GM19043 (cell line): Measurements from ENCODE around the gene AKT1S1.

Experiments used
- ATAC-seq: cut with Tn5 transposase; IDR thresholded peaks from one replicate; pipeline ENCODE4 v1.9.1; 2021; ENCODE audit warnings: low read depth; ENCODE audit not compliant: unreplicated experiment

The AKT1S1 gene

DNA sequence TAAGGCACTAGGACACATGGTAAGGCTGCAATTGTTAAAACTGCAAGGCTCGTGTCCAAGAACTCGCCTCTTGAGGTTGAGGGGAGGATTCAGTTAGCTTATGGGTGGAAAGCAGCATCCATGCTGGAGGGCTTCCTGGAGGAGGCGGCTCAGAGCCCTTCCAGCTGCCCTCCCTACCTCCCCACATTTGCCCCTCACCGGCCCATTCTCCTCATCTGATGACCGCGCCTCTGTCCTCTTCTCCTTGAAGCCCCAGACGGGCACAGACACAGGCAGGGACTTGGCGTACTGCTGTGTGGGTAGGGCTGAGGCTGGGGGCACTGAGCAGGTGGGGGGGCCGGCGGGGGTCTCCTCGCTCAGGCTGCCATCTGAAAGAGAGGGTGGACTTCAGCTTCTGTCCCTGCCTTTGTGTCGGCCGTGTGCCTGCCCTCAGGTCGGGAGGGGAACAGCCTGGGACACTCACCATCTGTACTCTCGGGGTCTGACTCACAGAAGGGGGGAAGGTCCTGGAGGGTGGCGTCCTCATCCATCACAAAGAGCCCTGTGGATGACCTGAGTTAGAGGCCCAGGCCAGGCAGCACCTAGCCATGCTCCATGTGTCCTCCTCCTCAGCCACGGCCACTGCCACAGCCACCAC, 5.7 kb downstream of the AKT1S1 start:
- no peak for ATAC-seq

DNA sequence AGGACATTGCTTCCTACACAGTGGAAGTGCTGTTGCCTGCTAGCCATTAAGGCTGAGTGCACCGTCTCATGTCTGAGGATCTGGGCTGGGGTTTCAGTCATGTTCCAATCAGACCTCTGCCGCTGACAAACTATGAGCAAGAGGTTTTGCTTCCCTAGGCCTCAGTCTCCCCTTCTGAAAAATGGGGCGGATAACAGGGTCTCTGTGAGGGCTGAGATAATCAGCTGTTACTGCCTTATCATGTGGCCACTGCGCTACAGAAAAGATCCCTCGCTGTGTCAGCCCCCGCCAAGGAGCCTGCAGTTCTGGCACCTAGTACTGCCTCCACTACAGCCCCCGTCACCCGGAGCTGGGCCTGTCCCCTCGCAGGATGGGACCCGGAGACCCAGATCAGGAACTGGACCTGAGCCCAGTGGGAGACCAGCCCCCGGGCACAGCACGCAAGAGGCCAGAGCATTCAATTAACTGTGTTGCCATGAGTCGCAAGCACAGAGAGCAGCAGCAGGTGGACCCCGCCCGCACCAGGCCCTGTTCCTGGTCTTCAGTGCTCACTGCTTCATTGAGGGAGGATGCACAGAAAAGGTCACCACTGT, 6.8 kb downstream of the AKT1S1 start:
- ATAC-seq: no peak

- peak; percentile 78 for ATAC-seq
Observed at GRCh38 chr19:49869484-49870308, 7.5 kb downstream of the AKT1S1 start.

DNA sequence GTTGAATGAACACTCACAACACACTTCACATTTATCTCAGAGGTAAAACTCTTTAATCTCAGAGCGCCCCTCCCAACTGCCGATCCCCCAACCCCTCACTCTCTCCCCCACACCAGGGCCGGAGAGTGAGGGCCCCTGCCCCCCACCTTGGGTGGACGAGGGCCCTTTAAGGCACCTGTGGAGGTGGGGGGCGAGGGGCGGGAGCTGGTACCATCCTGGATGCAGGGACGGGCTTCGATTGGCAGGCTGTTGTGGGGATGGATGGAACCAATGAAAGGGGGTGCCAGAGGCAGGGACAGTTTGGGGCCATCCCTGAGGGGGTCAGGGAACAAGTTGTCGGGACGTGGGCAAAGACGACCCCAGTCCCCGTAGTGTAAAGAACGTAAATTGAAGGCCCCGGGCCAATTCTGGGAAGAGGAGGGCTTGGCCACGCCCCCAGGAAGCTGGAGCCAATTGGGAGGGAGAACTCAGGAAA, 8.1 kb downstream of the AKT1S1 start:
- ATAC-seq: no peak

- ATAC-seq: peak; percentile 36
Observed at GRCh38 chr19:49866933-49867782, 10.0 kb downstream of the AKT1S1 start, which contains the start of gene PNKP. Gene PNKP, minus strand, starts transcription at chr19:49867576. Its CDS starts 372 bp downstream, at chr19:49867204.

GRCh38 chr19:49864890-49865289, 12.3 kb downstream of the AKT1S1 start:
- no peak for ATAC-seq

DNA sequence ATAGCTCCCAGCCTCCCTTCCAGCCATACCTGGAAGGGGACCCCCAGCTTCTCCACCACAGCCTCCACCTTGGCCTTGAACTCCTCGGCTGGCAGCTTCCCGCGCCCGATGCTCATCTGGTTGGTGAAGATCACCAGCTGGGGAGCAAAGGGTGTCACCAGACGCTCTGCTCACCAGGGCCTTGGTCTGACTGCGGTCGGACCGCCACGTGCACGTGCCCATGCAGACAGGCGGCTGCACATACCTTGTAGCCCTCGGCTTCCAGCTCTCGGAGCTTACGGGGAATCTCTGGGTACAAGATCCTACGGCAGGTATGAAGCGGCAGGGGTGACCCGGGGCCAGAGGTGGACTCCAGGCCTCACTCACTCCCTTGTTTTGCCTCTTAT, 13.2 kb downstream of the AKT1S1 start:
- ATAC-seq: no peak

- ATAC-seq: no peak
Observed at GRCh38 chr19:49863254-49863934, 13.8 kb downstream of the AKT1S1 start.

GRCh38 chr19:49862391-49863253, 14.5 kb downstream of the AKT1S1 start:
- no peak for ATAC-seq

DNA sequence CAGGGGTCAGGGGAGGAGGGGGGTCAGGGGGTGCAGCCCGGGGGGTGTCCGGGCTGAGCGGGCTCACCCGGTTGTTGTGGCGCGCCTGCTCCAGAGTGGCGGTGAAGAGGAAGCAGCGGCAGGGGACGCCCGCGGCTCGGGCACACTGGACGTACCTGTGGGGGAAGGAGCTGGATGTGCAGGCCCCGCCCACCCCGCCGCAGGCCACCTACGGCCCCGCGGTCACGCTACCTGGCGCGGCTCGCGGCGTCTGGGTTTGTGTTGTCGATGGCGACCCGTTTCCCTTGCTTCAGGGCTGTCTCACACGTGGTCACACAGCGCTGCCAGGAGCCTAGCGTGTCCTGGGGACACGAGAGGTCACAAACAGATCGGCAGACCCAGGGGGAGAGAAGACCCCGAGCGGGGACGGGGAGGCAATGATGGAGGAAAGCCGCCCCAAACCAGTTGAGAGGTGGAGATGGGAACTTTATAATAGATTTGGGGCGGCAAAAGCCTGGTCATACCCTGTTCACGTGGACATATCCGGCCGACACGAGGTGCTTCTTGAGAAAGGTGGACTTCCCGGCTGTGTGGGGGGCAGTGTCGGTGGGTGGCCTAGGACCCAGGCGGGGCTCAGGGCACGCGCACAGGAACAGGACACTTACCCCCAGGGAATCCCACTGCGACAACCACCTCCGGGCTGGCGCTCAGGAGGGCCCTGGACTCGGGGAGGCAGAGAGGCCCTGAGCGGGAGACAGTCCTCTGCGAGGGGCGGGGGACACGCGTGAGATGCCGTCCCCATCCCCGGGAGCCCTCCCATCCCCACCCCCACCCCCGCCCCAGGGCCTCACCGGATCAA, 15.4 kb downstream of the AKT1S1 start:
- ATAC-seq: no peak

DNA sequence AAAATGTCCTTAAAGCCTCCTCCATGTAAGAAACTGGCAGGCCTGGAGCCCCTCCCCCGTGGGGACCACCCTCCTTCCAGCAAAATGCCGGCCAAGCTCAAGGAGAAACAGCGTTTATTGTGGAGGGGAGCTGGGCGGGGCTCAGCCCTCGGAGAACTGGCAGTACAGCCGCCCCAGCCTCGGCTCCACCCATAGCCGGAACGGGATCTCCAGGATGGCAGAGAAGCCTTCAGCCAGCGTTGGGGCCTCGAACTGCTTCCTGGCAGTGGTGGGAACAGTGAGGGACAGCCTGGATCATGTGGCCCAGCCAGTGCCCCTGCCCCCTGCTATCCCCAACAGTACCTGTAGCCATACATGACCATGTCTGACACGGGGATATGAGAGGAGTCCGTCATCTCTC, 16.0 kb downstream of the AKT1S1 start:
- no peak for ATAC-seq

GRCh38 chr19:49860336-49861102, 16.6 kb downstream of the AKT1S1 start:
- ATAC-seq: no peak

DNA sequence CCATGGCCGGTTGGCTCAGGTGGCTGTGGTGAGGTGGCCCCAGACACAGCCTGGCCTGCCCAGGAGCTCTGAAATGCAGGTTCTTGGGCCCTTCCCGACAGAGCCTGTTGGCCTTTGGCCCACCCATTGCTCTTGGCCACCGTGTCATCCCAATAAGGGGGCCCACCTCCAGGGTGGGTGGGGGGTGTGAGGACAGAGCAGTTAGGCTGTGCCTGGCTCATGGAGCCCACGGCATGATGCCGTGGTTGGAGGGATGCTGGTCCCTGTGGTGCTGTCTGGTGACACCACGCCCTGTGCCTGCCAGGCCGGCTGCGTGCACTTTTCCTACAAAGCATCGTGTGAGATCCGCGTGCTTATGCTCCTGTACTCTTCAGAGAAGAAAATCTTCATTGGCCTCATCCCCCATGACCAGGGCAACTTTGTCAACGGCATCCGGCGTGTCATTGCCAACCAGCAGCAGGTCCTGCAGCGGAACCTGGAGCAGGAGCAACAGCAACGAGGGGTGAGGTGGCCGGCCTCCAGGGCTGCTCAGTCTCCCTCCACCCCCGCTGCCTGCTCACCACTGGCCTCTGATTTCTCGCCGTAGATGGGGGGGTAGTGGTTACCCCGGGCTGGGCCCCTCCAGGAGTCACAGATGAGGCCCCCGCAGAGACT, 17.3 kb downstream of the AKT1S1 start:
- ATAC-seq: no peak

GRCh38 chr19:49858088-49858985, 18.8 kb downstream of the AKT1S1 start:
- no peak for ATAC-seq

DNA sequence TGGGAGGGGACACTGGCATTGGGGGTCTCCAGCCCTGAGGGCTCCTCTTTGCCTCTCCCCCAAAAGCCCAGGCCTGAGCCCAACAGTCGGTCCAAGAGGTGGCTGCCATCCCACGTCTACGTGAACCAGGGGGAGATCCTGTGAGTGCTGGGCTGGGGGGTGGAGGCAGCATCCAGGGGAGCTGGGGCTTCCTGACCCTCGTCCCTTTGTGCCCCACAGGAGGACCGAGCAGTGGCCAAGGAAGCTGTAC, 19.4 kb downstream of the AKT1S1 start:
- no peak for ATAC-seq

DNA sequence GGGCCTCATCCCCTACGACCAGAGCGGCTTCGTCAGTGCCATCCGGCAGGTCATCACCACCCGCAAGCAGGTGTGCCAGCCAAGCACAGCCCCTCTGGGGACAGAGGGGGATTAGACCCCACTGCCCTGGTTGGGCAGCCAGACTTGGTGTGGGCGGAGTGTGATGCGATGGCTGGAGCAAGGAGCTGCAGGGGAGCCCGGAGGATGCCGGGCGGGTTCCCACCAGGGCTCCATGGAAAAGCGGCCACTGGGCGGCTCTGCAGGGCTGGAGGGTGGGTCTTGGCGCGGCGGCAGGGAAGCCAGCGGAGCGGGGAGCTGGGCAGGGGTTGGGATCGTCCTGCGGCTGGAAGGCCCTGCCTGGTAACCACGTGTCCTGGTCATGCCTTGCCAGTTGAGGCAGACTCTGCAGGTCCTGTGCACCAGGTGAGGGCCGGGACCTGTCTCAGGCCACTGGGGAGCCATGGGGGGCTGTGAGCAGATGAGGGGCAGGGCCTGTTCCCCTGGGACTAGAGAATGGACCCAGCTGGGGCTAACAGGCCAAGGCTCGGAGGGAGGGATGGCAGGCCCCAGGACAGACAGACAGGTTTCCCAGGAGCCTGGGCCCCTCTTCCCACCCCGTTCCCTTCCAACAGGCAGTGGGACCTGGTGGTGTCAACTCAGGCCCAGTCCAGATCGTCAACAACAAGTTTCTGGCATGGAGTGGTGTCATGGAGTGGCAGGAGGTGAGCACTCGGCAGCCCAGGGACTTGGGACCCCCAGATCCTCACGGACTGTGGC, 19.9 kb downstream of the AKT1S1 start:
- ATAC-seq: no peak
